Fibroblast of skin of right quadriceps (primary cell): Measurements from ENCODE around the gene SHOC1.
A peak's percentile ranks its signal among the peaks of the same experiment; 100 is the strongest.
"Not testable (repeated sequence)": the region's sequence is repeated elsewhere in the genome, so short reads cannot be mapped to it uniquely, and the experiment has no call there.

Experiments
- DNase-seq: peaks from one replicate; pipeline ENCODE4 v3.0.0-alpha.2; 2013

SHOC1 gene

GRCh38 chr9:111794835-111795556 is at the start of gene SHOC1:
Gene SHOC1, minus strand, starts transcription at chr9:111794937. Its CDS starts 3,519 bp downstream, at chr9:111791418.
- no peak for DNase-seq

GRCh38 chr9:111843971-111844370 is 49.2 kb upstream of the SHOC1 start:
- no peak for DNase-seq

GRCh38 chr9:111842313-111842712 is 47.6 kb upstream of the SHOC1 start:
- peak; percentile 68 for DNase-seq

GRCh38 chr9:111840442-111840841 is 45.7 kb upstream of the SHOC1 start:
- DNase-seq = no peak

GRCh38 chr9:111839987-111840386 is 45.2 kb upstream of the SHOC1 start:
- peak; percentile 72 for DNase-seq

- peak; percentile 40 for DNase-seq
These were observed 44.6 kb upstream of the SHOC1 start for GRCh38 chr9:111839387-111839786.

- DNase-seq = no peak
These were observed 43.7 kb upstream of the SHOC1 start for GRCh38 chr9:111838439-111838838.

GRCh38 chr9:111836311-111836710 is 41.6 kb upstream of the SHOC1 start:
- peak; percentile 57 for DNase-seq

- no peak for DNase-seq
These were observed 39.2 kb upstream of the SHOC1 start for GRCh38 chr9:111833941-111834340.

GRCh38 chr9:111832449-111832848 is 37.7 kb upstream of the SHOC1 start:
- no peak for DNase-seq

GRCh38 chr9:111831371-111832108 is 36.8 kb upstream of the SHOC1 start:
- peak; percentile 47 for DNase-seq

GRCh38 chr9:111828193-111828592 is 33.5 kb upstream of the SHOC1 start:
- DNase-seq = peak; percentile 41

GRCh38 chr9:111825468-111826145 is 30.9 kb upstream of the SHOC1 start:
- peak; percentile 42 for DNase-seq

- no peak for DNase-seq
These were observed 26.3 kb upstream of the SHOC1 start for GRCh38 chr9:111821006-111821528.

GRCh38 chr9:111819360-111819759 is 24.6 kb upstream of the SHOC1 start:
- no peak for DNase-seq

GRCh38 chr9:111815285-111816070 is 20.7 kb upstream of the SHOC1 start:
- DNase-seq = no peak

GRCh38 chr9:111812337-111812736 is 17.6 kb upstream of the SHOC1 start:
- no peak for DNase-seq

GRCh38 chr9:111810908-111811307 is 16.2 kb upstream of the SHOC1 start:
- no peak for DNase-seq

- DNase-seq = not testable (repeated sequence)
These were observed 15.7 kb upstream of the SHOC1 start for GRCh38 chr9:111810415-111810814.

GRCh38 chr9:111807197-111807596 is 12.5 kb upstream of the SHOC1 start:
- no peak for DNase-seq

GRCh38 chr9:111806259-111806658 is 11.5 kb upstream of the SHOC1 start:
- DNase-seq = no peak

- peak; percentile 63 for DNase-seq
These were observed 11.1 kb upstream of the SHOC1 start for GRCh38 chr9:111805830-111806241.

GRCh38 chr9:111805262-111805661 is 10.5 kb upstream of the SHOC1 start:
- no peak for DNase-seq
